Stimulated activated CD4-positive, alpha-beta T cell treated with anti-CD3 and anti-CD28 coated beads, Interleukin-2, amount 100 ng/mL, for 4 hours (primary cell): ENCODE measurements around the gene BICD2.

Experiments used
- DNase-seq: peaks from one replicate; pipeline ENCODE4 v3.0.0-alpha.2; 2020; ENCODE audit warnings: low read depth

The BICD2 gene

GRCh38 chr9:92747459-92748232, 17.0 kb downstream of the BICD2 start:
- DNase-seq: no peak

GRCh38 chr9:92746567-92747458, 17.8 kb downstream of the BICD2 start:
- no peak for DNase-seq

- no peak for DNase-seq
These were observed 18.8 kb downstream of the BICD2 start for GRCh38 chr9:92745881-92746280.

- DNase-seq: no peak
These were observed 19.3 kb downstream of the BICD2 start for GRCh38 chr9:92745331-92745730.

GRCh38 chr9:92740969-92741368, 23.7 kb downstream of the BICD2 start:
- DNase-seq: no peak

- DNase-seq: no peak
These were observed 24.1 kb downstream of the BICD2 start for GRCh38 chr9:92740446-92740961.

GRCh38 chr9:92740009-92740408, 24.6 kb downstream of the BICD2 start:
- DNase-seq: no peak

GRCh38 chr9:92739346-92739970, 25.2 kb downstream of the BICD2 start:
- DNase-seq: no peak

GRCh38 chr9:92738661-92739081, 26.0 kb downstream of the BICD2 start:
- no peak for DNase-seq

- DNase-seq: no peak
These were observed 26.9 kb downstream of the BICD2 start for GRCh38 chr9:92737611-92738299.

GRCh38 chr9:92737216-92737606, 27.4 kb downstream of the BICD2 start:
- DNase-seq: no peak

- no peak for DNase-seq
These were observed 27.9 kb downstream of the BICD2 start for GRCh38 chr9:92736563-92737215.

- no peak for DNase-seq
These were observed 28.7 kb downstream of the BICD2 start for GRCh38 chr9:92735636-92736562.

- no peak for DNase-seq
These were observed 29.6 kb downstream of the BICD2 start for GRCh38 chr9:92734931-92735635.

- DNase-seq: no peak
These were observed 33.7 kb downstream of the BICD2 start for GRCh38 chr9:92730897-92731296.

- DNase-seq: no peak
These were observed 34.9 kb downstream of the BICD2 start for GRCh38 chr9:92729735-92730155.

- DNase-seq: no peak
These were observed 35.5 kb downstream of the BICD2 start for GRCh38 chr9:92728831-92729734.
